Measurements from ENCODE around the gene THRA.

- TF ChIP-seq CTCF (IDR thresholded peaks at IDR 0.05) (no peak), POLR2AphosphoS5 (IDR thresholded peaks at IDR 0.05) (no peak), POLR2A (IDR thresholded peaks at IDR 0.05) (no peak)
Measured at GRCh38 chr17:40103688-40104087, 40.9 kb downstream of the THRA start.
